ENCODE results near the gene CPSF4L. TPM values are rescaled to one million over a fixed set of nuclear protein-coding genes. Genes with fewer than 3 reads are reported as not detected.

The CPSF4L gene
- polyA plus RNA-seq, 3 donors = not detected

DNA sequence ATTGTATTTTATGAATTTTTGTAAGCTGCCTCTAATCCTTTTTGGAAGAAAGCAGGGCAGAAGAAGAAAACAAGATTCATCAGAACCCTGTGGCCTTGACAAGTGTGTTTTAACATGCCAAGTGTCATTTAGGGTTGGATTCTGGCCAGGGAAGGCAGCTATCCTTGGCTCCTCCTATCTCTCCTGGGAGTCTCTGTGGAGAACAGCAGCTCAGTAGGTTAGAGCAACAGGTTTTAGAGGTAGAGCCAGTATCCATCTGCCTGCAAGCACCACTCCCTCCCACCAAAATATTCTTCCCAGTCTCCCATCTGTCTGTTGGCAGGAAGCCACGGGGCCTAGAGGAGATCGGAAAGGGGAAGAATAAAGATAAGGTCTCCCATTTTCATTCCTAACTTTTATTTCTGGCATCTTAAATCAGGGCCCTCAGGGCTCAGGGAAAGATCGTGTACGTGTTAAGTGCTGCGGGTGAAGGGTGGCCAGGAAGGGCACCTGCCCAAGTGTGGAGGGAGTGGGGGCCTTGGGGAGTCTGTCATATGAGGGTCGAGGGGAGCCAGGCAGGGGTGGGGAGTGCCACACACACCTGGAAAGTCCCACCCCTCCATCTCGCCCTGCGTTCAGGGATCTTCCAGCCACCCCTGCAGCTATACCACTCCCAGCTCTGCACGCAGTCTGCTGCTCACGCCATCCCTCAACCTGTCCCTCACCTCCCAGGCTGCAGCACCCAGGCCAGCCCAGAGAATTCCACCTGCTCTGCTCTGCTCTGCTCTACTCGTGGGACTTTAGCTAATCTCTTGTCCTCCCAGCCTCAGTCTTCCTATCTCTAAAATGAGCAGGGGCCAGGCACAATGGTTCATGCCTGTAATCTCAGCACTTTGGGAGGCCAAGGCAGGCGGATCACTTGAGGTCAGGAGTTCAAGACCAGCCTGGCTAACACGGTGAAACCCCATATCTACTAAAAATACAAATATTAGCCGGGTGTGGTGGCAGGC is 17.1 kb upstream of the CPSF4L start:
- Mint-ChIP-seq H3K4me3 (no peak overlapping the region), H3K36me3 (peaks cover 5 to 12% of the 10 kb centered on the region in 2 donors), H3K9me3 (peaks cover 0 to 1% (median 0%) of the 10 kb centered on the region in 7 donors), H3K27ac (peak overlapping the region in 1 of 7 donors; percentile 26), H3K27me3 (ENCODE audit: low read depth in 3 of 3) (peaks cover 0 to 7% (median 5%) of the 10 kb centered on the region in 3 donors), H3K4me1 (no peaks in the 10 kb centered on the region)
- Histone ChIP-seq H3K27ac (ENCODE audit: low read depth in 1 of 2, low read length in 2 of 2) (no peak overlapping the region), H3K4me3 (replicated peaks in 1 of 3; ENCODE audit: low read depth in 2 of 3, low read length in 3 of 3) (no peak overlapping the region), H4K20me1 (ENCODE audit: insufficient read depth, low read length) (no peaks in the 10 kb centered on the region), H3K9ac (ENCODE audit: insufficient read depth, low read length, poor library complexity, severe bottlenecking) (no peak overlapping the region), H3K36me3 (replicated peaks in 1 of 2; ENCODE audit: control insufficient read depth in 1 of 2, insufficient read depth in 2 of 2, low read length in 2 of 2) (no peaks in the 10 kb centered on the region), H2AFZ (ENCODE audit: insufficient read depth, low read depth, low read length, poor library complexity, severe bottlenecking) (no peak overlapping the region), H3K79me2 (ENCODE audit: insufficient read depth, low read length) (no peaks in the 10 kb centered on the region), H3K4me1 (ENCODE audit: control insufficient read depth in 1 of 2, insufficient read depth in 2 of 2, low read length in 2 of 2) (no peaks in the 10 kb centered on the region), H3K4me2 (replicated peaks; ENCODE audit: extremely low read depth, low read length, poor library complexity, severe bottlenecking) (no peak overlapping the region), H3K9me3 (replicated peaks in 1 of 2; ENCODE audit: control insufficient read depth in 1 of 2, insufficient read depth in 1 of 2, low read length in 2 of 2) (no peaks in the 10 kb centered on the region), H3K27me3 (ENCODE audit: control insufficient read depth in 2 of 2, insufficient read depth in 2 of 2, low read length in 2 of 2) (no peaks in the 10 kb centered on the region)
- intact Hi-C loops (cut with micrococcal nuclease) = no loop called here
- no peak for DNase-seq
- TF ChIP-seq, protein P1, sequence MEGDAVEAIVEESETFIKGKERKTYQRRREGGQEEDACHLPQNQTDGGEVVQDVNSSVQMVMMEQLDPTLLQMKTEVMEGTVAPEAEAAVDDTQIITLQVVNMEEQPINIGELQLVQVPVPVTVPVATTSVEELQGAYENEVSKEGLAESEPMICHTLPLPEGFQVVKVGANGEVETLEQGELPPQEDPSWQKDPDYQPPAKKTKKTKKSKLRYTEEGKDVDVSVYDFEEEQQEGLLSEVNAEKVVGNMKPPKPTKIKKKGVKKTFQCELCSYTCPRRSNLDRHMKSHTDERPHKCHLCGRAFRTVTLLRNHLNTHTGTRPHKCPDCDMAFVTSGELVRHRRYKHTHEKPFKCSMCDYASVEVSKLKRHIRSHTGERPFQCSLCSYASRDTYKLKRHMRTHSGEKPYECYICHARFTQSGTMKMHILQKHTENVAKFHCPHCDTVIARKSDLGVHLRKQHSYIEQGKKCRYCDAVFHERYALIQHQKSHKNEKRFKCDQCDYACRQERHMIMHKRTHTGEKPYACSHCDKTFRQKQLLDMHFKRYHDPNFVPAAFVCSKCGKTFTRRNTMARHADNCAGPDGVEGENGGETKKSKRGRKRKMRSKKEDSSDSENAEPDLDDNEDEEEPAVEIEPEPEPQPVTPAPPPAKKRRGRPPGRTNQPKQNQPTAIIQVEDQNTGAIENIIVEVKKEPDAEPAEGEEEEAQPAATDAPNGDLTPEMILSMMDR (IDR thresholded peaks at IDR 0.05) = no peak
- WGBS (ENCODE audit: insufficient coverage) = 97% methylated on average over 5 of the region's 14 CpGs

DNA sequence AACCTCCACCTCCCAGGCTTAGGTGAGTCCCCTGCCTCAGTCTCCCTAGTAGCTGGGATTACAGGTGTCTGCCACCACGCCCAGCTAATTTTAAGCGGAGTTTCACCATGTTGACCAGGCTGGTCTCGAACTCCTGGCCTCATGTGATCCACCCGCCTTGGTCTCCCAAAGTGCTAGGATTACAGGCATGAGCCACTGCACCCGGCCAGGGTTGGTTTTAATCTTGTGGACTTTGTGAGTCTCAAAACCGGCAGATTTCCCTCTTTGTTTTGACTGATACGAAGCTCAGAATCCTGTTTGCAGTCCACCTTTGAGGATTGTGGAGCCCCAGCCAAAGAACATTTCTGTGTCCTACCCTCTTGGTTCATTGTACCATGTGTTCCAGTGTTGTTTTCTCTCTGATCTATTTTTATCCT is 16.4 kb upstream of the CPSF4L start:
- no peaks in the 10 kb centered on the region for H3K4me1 Mint-ChIP-seq
- H3K27me3 Mint-ChIP-seq (ENCODE audit: low read depth in 3 of 3) = peaks cover 0 to 7% (median 7%) of the 10 kb centered on the region in 3 donors

More for the DNA sequence above, 16.4 kb upstream of the CPSF4L start:
- H3K9me3 ChIP-seq (replicated peaks in 1 of 2; ENCODE audit: control insufficient read depth in 1 of 2, insufficient read depth in 1 of 2, low read length in 2 of 2) = no peaks in the 10 kb centered on the region
- H3K4me1 ChIP-seq (ENCODE audit: control insufficient read depth in 1 of 2, insufficient read depth in 2 of 2, low read length in 2 of 2) = no peaks in the 10 kb centered on the region
- no peak overlapping the region for H3K9ac ChIP-seq (ENCODE audit: insufficient read depth, low read length, poor library complexity, severe bottlenecking)
- no peak overlapping the region for H3K4me3 ChIP-seq (replicated peaks in 1 of 3; ENCODE audit: low read depth in 2 of 3, low read length in 3 of 3)
- H3K27ac ChIP-seq (ENCODE audit: low read depth in 1 of 2, low read length in 2 of 2) = no peak overlapping the region
- peaks cover 2 to 5% of the 10 kb centered on the region in 2 donors for H3K36me3 Mint-ChIP-seq
- DNase-seq = no peak
- H3K27me3 ChIP-seq (ENCODE audit: control insufficient read depth in 2 of 2, insufficient read depth in 2 of 2, low read length in 2 of 2) = no peaks in the 10 kb centered on the region
- H3K79me2 ChIP-seq (ENCODE audit: insufficient read depth, low read length) = no peaks in the 10 kb centered on the region
- intact Hi-C loops (cut with micrococcal nuclease) = no loop called here
- TF ChIP-seq, protein P1 (IDR thresholded peaks at IDR 0.05) = no peak
- no peak overlapping the region for H3K4me2 ChIP-seq (replicated peaks; ENCODE audit: extremely low read depth, low read length, poor library complexity, severe bottlenecking)
- H3K36me3 ChIP-seq (replicated peaks in 1 of 2; ENCODE audit: control insufficient read depth in 1 of 2, insufficient read depth in 2 of 2, low read length in 2 of 2) = no peaks in the 10 kb centered on the region
- no peak overlapping the region for H3K4me3 Mint-ChIP-seq
- H4K20me1 ChIP-seq (ENCODE audit: insufficient read depth, low read length) = no peaks in the 10 kb centered on the region
- no peak overlapping the region for H3K27ac Mint-ChIP-seq
- 83% methylated on average over 6 of the region's 7 CpGs for WGBS (ENCODE audit: insufficient coverage)
- peaks cover 0 to 1% (median 0%) of the 10 kb centered on the region in 7 donors for H3K9me3 Mint-ChIP-seq
- H2AFZ ChIP-seq (ENCODE audit: insufficient read depth, low read depth, low read length, poor library complexity, severe bottlenecking) = no peak overlapping the region

All from CD14-positive monocyte (primary cell).